Upper lobe of right lung (tissue), 1 donor: ENCODE results near the gene CLEC11A. TPM values are rescaled to one million over a fixed set of nuclear protein-coding genes. Genes with fewer than 3 reads are reported as not detected.

Source experiments
- ATAC-seq: fragments of 200-7000 bp; cut with Tn5 transposase; one replicate; pipeline ENCODE4 v1.9.1; 2020; ENCODE audit warnings: mild to moderate bottlenecking, moderate library complexity
- DNase-seq: peaks from one replicate; pipeline ENCODE4 v3.0.0-alpha.2; 2020
- H3K27ac ChIP-seq: fragments of 200-600 bp; one replicate; pipeline ENCODE4 v1.8.0; 2022
- H3K27me3 ChIP-seq: fragments of 200-600 bp; one replicate; pipeline ENCODE4 v1.8.0; 2022; ENCODE audit warnings: mild to moderate bottlenecking
- H3K36me3 ChIP-seq: fragments of 200-600 bp; one replicate; pipeline ENCODE4 v1.8.0; 2022
- H3K4me1 ChIP-seq: fragments of 200-600 bp; one replicate; pipeline ENCODE4 v1.8.0; 2022
- H3K4me3 ChIP-seq: fragments of 200-600 bp; one replicate; pipeline ENCODE4 v1.8.0; 2022; ENCODE audit warnings: mild to moderate bottlenecking
- H3K9me3 ChIP-seq: fragments of 200-600 bp; one replicate; pipeline ENCODE4 v1.8.0; 2022
- intact Hi-C: fragments of 100-400 bp; cut with DNase I; formaldehyde crosslinking; loops from one replicate; pipeline ENCODE4 v1.11.0; 2022
- total RNA-seq: library from RNA; stranded (reverse); fragmentation: NEBNext Ultra II Directional; extraction: Animal tissue kit (Norgen Biotek cat#: 25700); gene quantifications from one replicate; pipeline ENCODE4 v1.2.1, GENCODE V29; 2021
- TF ChIP-seq, protein P1 (sequence below): fragments of 200-600 bp; IDR thresholded peaks from one replicate; pipeline ENCODE4 v1.8.0; 2022; ENCODE audit warnings: antibody characterized with exemption
- donor health status: DM: no; HTN: yes; CAD: no; lungs with severe emphysema.

The CLEC11A gene
- total RNA-seq, 1 donor from 2014 or later = 13.3 TPM

DNA sequence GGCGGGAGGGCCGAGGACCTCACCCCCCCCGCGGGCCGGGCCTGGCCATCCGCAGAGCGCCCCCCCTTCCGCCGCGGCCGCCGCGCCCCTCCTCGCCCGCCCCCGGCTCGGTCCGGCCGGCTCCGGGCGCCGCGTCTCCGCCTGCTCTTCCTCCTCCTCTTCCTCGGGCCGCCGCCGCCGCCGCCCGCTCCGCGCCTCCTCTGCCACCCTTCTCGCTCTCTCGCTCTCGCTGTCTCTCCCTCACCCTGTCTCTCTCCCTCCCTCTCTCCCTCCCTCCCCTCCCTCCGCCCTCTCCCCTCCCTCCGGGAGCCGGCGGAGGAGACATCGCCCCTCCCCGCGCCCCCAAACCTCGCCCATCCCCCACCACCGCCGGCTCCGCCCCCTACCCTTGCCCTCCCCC lies 3.6 kb upstream of the CLEC11A start, which contains the start of gene SHANK1:
Gene SHANK1, minus strand, starts transcription at position 237 of the 400 bp plus-strand sequence. CDS start 2,883 bp downstream, outside the sequence.
- intact Hi-C loops = no loop called here
- ATAC-seq (no peak), DNase-seq (no peak)
- H3K4me3 ChIP-seq = peak within 1 kb of the TSS; percentile 21
- H3K4me1 ChIP-seq = no peaks in the 10 kb centered on the region
- no peaks in the 10 kb centered on the region for H3K9me3 ChIP-seq
- TF ChIP-seq, protein P1, sequence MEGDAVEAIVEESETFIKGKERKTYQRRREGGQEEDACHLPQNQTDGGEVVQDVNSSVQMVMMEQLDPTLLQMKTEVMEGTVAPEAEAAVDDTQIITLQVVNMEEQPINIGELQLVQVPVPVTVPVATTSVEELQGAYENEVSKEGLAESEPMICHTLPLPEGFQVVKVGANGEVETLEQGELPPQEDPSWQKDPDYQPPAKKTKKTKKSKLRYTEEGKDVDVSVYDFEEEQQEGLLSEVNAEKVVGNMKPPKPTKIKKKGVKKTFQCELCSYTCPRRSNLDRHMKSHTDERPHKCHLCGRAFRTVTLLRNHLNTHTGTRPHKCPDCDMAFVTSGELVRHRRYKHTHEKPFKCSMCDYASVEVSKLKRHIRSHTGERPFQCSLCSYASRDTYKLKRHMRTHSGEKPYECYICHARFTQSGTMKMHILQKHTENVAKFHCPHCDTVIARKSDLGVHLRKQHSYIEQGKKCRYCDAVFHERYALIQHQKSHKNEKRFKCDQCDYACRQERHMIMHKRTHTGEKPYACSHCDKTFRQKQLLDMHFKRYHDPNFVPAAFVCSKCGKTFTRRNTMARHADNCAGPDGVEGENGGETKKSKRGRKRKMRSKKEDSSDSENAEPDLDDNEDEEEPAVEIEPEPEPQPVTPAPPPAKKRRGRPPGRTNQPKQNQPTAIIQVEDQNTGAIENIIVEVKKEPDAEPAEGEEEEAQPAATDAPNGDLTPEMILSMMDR = no peak
- no peaks in the 10 kb centered on the region for H3K36me3 ChIP-seq
- H3K27me3 ChIP-seq = peaks cover 27% of the 10 kb centered on the region
- no peak within 1 kb of the TSS for H3K27ac ChIP-seq

DNA sequence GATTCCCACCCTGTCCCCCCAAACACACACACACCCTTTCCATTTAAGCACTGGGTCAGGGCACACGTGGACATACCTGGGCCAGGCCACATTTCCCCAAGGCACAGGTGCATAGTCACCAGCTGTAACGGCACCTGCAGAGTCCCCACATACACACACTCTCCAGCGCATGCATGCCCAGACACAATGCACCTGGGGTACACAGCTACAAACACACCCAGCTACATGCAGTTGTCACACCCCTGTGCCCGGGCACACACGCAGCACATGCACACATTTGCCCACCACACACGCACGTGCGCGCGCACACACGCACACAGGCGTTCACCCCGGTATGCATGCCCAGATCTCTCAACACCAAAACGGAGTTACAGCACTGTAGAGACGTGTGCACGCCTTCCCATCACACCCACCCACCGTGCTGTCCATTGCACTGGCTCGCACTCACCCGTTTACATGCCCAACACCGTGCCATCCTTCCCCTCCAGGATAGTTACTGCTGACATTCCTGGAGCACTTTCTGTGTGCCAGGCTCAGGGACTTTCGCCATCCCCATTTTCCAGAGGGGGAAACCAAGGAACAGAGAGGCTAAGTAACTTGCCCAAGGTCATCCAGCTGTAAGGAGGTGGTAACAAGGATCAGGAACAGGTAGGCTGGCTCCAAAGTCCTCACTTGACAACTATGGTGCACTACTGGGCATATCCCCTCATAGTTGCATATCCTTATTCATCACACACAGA lies 2.8 kb upstream of the CLEC11A start:
- Histone ChIP-seq H3K4me1 (no peaks in the 10 kb centered on the region), H3K27me3 (peaks cover 27% of the 10 kb centered on the region), H3K36me3 (no peaks in the 10 kb centered on the region), H3K9me3 (no peaks in the 10 kb centered on the region), H3K27ac (no peak overlapping the region), H3K4me3 (no peak overlapping the region)
- TF ChIP-seq, protein P1 = no peak
- DNase-seq = no peak
- intact Hi-C loops = no loop called here
- ATAC-seq = no peak

- H3K4me1 ChIP-seq = peaks cover 5% of the 10 kb centered on the region
- ATAC-seq = no peak
- no peak overlapping the region for H3K27ac ChIP-seq
- H3K36me3 ChIP-seq = no peaks in the 10 kb centered on the region
- H3K4me3 ChIP-seq = no peak overlapping the region
- TF ChIP-seq, protein P1 = no peak
- no peaks in the 10 kb centered on the region for H3K9me3 ChIP-seq
- intact Hi-C loops = no loop called here
- no peak for DNase-seq
- H3K27me3 ChIP-seq = peaks cover 25% of the 10 kb centered on the region
Observed at GRCh38 chr19:50720921-50721381, 2.2 kb upstream of the CLEC11A start.

DNA sequence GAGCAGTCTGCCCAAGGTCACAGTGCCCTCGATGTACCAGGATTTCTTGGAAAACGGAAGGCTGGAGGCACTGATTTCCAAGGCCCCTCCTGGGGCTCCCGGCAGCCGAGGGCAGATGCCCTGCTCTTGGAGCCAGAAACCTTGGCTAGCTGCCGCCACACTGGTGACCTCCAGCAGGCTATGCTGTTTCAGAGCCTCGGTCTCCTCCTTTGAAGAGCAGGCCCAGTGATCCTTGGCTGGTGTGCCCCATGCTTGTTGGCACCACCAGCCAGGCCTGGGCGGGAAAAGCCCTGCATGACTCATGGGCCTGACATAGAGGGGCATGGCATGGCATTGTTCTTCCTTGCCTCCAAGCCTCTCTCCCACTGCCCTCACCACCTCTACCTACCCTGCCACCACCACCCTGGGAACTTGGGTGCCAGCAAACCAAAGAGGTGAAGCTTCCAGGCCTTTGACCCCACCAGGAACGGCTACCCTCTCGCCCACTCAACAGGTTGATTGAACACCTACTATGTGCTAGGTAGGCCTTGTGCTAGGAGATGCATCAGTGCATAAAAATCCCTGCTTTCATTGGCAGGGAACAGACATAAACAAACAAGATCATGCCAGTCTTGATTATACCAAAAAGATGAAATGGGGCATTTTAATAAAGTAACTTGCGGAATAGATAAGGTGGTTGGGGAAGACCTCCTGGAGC lies 1.6 kb upstream of the CLEC11A start:
- H3K27me3 ChIP-seq = peaks cover 18% of the 10 kb centered on the region
- TF ChIP-seq, protein P1 = no peak
- no peak overlapping the region for H3K27ac ChIP-seq
- no peaks in the 10 kb centered on the region for H3K36me3 ChIP-seq
- no peaks in the 10 kb centered on the region for H3K9me3 ChIP-seq
- DNase-seq (no peak), ATAC-seq (no peak)
- H3K4me1 ChIP-seq = peaks cover 8% of the 10 kb centered on the region
- intact Hi-C loops = no loop called here
- H3K4me3 ChIP-seq = no peak overlapping the region

GRCh38 chr19:50722201-50723013 lies 757 bp upstream of the CLEC11A start:
- ATAC-seq (no peak), DNase-seq (no peak)
- H3K4me1 ChIP-seq = peaks cover 8% of the 10 kb centered on the region
- intact Hi-C loops = no loop called here
- no peak overlapping the region for H3K27ac ChIP-seq
- no peaks in the 10 kb centered on the region for H3K9me3 ChIP-seq
- H3K4me3 ChIP-seq = peak overlapping the region; percentile 64
- TF ChIP-seq, protein P1 = no peak
- H3K27me3 ChIP-seq = peaks cover 10% of the 10 kb centered on the region
- H3K36me3 ChIP-seq = no peaks in the 10 kb centered on the region
